Endometrium (tissue), 2 donors: Measurements from ENCODE around the gene MPND.
"Not testable (repeated sequence)": the region's sequence is repeated elsewhere in the genome, so short reads cannot be mapped to it uniquely, and the experiment has no call there.

Experiments used
- FAIRE-seq: peaks from 2 replicates; lab custom pipeline; 2012; peaks lifted over from hg19 to GRCh38; lab: Jason Lieb, UNC
- donor health status: control.
- donor health status: control.

Gene MPND

DNA sequence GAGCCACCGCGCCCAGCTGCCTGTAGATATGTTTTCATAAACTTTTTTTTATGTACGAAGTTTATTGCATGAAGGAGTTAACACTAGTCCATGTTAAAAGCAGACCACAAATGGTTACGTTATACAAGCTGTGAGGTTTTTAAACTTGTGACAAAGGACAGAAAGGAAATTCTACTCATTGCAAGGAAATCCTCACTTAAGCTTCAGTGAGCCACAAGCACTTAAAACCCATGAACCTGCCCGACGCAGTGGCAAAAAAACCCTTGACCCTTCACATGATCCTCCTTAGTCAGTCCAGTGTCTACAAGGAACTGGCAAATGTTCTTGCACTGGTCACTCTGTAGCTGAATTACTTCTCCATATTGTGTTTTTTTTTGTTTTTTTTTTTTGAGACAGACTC is 4.2 kb downstream of the MPND start:
- FAIRE-seq: no peak

DNA sequence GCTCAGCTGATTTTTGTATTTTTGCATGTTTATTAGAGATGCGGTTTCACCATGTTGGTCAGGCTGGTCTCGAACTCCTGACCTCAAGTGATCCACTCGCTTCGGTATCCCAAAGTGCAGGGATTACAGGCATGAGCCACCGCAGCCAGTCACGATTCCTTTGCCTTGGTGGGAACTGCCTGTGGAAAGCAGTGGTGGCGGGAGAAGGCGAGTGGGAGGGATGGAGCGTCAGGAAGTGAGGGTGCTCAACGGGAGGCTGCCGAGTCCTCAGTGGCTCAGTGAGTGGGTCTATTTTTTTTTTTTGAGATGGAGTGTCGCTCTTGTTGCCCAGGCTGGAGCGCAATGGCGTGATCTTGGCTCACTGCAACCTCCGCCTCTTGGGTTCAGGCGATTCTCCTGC is 5.9 kb downstream of the MPND start:
- not testable (repeated sequence) for FAIRE-seq

DNA sequence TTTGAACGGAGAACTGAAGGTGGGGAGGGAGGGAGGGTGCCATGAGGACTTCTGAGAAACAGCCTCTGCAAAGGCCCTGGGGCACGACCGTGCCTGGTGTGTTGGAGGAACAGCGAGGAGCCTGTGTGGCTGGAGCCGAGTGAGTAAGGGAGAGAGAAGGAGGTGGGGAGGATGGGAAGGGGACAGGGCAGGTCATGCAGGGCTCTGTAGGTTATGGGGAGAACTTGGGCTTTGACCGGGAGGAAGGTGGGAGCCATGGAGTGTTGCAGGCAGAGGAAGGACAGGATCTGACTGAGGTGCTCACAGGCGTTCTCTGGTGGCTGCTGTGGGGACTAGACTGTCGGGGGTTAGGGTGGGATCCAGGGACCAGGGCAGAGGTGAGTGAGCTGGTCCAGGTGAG is 6.7 kb downstream of the MPND start:
- no peak for FAIRE-seq

DNA sequence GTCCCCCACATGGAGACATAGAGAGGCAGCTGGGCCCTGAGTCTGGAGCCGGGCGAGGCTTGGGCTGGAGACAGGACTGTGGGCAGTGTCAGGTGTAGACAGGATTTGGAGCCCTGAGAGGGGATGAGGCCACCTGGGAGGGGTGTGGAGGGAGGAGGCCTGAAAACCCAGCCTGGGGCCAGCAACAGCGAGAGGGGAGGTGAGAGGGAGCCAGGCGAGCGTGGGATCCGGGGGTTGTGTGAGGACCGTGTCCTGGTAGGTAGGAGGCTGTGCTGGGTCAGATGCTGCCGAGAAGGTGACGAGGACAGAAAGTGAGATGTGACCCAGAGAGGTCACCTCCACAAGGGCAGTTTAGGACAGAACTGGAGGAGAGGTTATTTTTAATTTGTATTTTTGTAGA is 7.4 kb downstream of the MPND start:
- FAIRE-seq: no peak

DNA sequence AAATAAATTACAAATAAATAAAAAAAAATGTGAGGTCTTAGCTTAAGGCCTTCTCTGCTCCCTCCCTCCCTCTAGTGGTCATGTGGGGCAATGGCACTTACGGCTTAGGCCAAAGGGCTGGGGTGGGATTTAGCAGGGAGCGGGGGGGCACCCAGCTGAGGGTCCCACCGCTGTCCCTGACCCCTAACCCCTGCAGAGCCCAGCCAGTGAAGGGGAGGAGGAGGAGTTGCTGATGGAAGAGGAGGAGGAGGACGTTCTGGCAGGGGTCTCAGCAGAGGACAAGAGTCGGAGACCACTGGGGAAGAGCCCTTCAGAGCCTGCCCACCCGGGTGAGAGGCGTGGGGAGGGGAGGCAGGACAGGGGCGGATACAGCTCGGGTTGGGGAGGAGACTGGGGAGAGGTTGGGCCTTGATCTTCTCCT is 9.3 kb downstream of the MPND start:
- no peak for FAIRE-seq

DNA sequence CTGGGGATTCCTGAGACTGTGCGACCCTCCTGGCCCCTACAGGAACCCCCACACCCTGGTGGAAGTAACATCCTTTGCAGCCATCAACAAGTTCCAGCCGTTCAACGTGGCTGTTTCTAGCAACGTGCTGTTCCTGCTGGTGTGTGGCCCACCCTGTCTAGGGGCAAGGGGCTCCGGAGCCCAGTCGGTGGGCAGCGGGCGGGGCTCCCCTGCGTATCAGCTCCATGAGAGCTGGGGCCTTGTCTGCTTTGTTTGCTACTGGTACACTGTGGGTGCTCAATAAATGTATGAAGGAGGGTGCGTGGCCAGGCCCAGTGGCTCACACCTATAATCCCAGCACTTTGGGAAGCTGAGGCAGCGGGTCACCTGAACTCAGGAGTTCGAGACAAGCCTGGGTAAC is 10.9 kb downstream of the MPND start:
- no peak for FAIRE-seq

DNA sequence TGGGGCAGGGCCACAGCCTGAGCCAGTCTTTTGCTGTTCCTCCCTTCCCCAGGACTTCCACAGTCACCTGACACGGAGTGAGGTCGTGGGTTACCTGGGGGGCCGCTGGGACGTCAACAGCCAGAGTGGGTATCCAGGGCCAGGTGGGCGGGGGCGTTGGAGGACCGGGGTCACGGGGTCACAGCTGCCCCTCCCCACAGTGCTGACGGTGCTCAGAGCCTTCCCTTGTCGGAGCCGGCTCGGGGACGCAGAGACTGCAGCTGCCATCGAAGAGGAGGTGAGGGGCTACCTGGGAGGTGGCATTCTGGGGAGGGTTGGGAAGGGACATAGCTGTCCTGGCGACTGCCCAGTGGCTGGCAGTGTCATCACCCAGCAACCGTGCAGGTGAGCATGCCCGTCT is 11.5 kb downstream of the MPND start:
- FAIRE-seq: no peak

DNA sequence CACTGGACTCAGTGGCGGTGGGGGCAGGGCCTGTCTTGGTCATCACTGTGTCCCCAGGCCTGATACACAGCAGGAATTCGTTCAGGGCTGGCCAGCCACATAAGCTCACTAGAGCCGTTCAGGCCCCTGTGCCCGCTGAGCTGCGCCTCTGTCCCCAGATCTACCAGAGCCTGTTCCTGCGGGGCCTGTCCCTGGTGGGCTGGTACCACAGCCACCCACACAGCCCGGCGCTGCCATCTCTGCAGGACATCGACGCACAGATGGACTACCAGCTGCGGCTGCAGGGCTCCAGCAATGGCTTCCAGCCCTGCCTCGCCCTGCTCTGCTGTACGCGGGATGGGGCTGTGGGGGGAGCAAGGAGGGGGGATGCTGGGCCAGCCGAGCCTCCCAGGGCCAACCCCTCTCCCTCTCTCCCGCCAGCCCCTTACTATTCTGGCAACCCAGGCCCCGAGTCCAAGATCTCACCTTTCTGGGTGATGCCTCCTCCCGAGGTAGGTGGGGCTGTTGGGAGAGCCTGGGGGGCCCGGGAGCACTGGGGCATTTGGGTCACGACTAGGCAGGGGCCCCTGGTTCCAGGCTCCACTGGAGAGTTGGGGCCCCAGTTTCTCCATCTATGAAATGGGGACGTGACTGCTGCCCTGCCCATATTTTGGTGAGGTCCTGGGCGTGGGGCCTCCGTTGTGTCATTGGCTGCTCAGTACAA is 13.9 kb downstream of the MPND start:
- no peak for FAIRE-seq

DNA sequence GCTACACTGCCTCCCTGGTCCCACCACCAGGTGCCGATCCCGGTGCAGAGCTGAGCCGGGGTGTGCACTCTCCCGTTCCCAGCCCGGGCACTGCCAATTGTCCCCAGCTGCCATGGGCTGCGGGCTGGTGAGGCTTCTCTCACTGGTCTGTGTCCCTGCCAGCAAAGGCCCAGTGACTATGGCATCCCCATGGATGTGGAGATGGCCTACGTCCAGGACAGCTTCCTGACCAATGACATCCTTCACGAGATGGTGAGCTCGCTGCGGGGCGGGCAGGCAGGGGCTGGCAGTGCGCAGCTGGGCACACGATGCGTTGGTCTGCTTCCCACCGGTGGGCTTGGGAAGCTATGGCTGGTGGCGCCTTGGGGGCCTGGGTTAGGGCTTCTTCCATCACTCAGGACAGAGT is 14.6 kb downstream of the MPND start:
- FAIRE-seq: no peak

DNA sequence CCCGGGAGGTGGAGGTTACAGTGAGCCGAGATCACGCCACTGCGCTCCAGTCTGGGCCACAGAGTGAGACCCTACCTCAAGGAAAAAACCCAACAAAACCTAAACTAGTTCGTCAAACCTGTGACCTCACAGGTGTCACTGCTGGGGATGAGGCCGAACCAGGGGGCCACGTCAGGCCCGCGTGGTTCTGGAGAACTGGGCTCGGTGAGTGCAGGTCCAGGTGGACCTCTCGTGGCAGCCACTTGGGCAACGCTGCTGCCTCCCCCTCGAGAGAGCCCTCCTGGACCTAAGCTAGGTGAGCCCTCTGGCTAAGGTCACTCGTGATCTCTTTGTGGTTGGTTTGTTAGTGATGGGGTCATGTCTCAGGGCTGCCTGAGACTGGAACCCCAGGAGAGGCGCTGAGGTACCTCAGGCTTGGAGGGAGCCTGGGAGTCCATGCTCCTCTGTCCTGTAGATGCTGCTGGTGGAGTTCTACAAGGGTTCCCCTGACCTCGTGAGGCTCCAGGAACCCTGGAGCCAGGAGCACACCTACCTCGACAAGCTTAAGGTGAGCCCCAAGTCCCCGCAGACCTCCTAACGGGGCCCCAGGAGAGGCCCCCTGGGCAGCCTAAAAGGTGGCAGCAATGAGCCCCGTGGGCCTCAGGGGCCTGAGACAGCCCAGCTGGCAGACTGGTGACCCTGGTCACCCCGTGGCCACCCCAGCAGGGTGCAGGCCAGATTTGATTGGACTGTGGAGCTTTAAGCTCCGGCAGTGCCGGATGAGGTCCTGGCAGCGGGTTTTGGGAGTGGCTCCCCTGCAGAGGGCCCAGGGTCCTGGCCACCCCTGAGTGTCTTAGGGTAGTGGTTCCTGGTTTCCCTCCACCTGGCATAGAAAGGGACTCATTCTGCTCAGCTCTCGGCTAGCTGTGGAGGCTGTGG is 15.6 kb downstream of the MPND start:
- no peak for FAIRE-seq

DNA sequence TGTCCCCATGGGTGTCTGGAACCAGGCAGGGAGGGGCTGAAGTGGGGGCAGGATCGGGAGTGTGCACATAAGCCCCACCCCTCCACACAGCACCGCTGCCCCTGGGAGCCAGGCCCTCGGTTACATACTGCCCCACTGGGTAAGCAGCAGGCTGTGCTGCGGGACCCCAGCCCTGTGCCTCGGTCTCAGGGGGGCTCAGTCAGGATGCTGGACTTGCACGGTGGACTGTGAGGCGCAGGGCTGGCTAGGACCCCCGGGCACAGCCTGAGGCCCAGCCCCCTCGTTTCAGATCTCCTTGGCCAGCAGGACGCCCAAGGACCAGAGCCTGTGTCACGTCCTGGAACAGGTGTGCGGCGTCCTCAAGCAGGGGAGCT is 16.3 kb downstream of the MPND start:
- no peak for FAIRE-seq

DNA sequence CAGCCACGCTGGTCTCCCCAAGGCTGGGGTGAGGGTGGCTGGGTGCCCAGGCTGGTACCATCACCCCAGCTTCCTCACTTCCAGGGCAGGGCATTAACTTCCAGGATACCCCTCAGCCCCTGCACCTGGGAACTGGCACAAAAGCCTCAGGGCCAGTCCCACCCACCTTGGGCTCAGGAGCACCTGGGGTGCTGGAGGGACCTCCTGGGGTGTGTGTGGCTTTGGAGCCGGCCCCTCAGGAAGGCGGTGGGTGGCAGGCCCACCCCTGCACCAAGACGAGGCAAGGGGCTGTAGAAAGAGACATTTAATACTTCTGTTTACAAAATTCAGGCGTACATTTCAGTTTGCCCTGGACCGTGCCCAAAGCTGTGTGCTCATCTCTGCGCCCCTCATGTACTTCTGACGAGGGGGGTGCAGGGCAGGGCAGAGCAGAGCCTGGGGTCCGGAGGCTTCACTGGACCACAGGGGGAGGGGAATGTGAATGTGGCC is 16.8 kb downstream of the MPND start:
- FAIRE-seq: no peak

DNA sequence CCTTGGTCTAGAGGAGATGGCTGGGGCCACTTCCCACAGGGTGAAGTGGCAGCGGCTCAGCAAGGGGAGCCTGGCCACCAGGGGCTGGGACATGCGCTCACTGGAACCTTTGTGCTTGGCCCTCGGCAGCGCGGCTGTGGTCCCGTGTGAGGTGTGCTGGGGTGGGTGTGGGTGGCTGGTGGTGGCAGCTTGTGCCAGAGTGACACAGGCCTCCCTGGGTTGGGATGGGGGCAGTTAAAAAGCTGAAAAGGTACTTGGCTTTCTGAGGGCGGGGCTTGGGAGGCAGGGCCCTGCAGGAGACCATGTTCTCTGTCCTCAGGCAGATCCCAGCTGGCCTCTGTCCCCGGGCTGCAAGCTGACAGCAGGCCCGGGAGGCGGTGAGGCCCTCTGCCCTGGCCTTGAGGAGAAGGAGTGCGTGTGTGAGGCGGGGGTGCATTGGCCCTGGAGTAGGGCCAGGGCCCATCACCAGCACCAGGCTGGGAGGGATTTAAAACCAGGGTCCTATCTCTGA is 17.3 kb downstream of the MPND start:
- FAIRE-seq: no peak

DNA sequence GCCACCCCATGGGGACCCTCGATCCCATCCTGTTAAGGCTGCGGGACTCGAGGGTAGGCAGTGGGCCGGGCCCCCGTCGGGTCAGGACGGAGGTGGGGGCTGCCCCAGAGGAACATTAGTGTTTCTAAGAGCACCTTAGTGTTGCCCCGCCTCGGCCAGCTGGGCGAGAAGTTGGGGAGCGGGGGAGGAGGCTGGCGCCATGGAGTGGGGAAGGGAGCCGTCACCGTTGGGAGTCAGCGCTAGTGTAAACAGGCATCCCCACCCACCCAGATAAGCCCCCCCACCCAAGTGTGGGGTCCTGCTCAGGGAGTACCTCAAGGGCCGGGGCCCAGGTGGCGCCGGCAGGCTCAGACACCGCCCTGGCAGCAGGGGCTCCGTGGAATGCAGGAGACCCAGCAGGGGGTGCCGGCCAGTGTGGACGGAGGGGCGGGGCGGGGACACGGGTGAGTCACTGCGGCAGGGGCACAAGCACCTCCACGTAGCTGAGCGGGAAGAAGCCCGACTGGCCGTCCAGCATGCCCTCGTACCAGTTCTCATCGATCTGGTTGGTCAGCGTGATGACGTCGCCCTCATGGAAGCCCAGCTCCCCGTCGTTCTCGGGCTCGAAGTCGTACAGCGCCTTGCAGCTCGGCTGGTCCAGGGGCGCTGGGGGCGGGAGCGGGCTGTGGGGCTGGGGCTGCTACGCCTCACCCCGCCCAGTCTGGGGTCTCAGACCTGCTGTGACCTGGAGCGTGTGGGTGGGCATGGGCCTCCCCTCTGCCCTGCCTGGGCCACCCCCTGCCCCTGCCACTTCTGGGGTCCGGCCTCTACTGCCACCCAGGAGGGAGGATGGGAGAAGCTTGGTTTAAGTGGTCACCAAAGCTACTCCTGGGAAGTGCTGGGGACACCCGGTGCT is 18.0 kb downstream of the MPND start:
- no peak for FAIRE-seq

DNA sequence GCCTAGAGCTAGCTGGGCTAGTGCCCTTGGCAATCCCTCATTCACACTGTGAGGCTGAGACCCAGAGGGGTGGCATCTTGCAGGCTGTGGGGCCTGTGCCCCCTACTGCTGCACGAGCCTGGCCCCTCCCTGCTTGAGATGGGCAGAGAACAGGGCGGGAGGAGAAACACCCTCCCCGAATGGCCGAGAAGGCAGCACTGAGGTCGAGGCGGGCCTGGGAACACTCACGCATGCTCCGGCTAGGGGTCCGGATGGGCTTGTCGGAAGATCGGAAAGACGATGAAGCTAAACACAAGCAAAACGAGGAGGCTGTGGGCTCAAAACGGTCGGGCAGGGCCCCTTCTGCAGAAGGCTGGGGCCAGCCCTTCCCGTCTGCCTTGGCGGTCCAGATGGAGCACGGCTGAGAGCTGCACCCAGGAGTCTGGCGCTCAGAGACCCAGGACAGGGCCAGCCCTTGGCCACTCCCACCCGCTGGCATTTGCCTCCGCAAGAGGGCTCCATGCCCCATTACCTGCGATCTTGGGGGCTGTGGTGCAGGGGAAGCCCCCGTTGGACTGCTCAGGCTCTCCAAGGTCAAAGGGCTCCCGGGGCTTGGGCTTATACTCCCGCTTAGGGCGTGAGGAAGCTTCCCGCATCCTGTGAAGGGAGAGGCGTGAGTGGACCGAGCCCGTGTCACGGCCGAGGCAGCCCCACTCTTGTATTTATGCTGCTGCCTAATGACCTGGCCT is 18.9 kb downstream of the MPND start:
- FAIRE-seq: no peak

DNA sequence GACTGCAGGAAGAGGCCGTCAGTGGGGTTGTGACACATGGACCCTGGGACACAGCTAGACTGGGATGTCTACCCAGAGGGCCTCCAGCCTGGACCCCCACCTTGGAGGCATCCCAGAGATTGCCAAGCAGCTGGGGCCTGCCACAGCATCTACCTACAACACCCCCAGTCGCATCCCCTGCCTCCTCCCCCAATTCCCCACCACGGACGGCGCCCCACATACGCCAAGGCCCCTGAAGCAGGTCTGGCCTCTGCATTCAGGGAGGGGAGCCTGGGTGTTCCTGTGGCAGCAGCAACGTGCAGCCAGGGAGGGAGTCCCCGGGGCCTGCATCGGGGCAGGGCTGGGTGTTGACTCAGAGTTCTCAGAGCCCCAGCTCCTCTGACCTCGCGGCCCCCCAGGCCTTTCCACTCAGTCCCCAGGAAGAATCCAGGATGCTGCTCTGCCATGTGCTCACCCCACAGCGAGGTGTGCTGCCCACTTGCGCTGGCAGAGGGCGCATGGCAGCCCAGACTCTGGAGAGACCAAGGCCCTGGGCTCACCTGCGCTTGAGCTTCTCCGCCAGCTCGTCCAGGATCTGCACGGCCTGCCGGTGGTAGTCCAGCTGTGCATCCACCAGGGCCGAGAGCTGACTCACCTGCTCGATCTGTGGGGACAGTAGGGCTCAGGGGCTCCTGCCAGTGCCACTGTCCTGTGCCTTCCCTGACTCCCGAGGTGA is 19.6 kb downstream of the MPND start:
- FAIRE-seq: no peak

DNA sequence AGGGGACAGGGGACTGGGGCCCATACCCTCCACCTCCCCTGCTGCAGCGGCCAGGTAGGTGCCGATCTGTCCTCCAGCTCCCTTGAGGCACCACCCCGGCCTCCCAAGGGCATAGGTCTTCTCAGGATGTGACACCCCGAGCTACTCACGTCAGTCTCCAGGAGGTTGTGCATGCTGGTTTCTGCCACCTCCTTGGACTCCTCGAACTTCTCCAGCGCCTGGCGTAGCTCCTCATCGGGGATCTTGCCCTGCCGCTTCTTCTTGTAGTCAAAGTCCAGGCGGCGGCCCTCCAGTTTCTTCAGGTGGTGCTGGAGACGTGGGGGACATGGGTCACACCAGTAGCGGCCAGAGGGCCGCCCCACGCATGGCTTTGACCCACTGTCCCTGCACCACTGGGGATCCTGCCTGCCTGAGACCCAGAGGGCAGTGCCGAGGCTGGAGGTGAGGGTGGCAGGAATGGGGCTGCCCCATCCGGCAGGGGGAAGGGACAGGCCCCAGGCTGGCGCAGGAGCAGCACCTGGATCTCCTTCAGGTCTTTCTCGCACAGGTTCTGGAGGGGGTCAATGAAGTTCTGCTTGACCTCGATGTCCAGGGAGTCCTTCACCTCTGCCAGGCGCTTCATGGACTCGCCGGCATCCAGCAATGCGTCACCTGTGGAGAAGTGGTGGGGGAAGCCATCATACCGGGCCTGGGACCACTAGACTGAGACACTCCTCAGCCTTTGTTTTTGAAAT is 20.4 kb downstream of the MPND start:
- FAIRE-seq: no peak

DNA sequence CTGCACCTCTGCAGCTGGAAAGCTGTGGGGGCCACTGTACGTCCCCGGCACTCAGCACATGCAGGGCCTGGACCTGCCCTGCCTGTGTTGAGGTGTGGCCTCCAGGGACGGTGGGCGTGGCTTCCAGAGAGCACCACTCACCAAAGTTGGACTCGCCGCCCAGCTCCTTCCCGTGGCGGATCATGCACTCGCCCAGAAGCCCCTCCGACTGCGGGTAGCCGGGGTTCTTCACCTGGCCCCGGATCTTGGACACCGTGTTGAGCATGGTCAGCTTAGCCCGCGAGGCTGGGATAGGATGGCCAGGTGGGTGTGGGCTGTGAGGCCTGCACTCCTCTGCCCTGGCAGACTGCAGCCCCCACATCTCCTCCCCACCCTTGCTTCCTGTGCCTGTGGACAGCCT is 22.0 kb downstream of the MPND start:
- no peak for FAIRE-seq

DNA sequence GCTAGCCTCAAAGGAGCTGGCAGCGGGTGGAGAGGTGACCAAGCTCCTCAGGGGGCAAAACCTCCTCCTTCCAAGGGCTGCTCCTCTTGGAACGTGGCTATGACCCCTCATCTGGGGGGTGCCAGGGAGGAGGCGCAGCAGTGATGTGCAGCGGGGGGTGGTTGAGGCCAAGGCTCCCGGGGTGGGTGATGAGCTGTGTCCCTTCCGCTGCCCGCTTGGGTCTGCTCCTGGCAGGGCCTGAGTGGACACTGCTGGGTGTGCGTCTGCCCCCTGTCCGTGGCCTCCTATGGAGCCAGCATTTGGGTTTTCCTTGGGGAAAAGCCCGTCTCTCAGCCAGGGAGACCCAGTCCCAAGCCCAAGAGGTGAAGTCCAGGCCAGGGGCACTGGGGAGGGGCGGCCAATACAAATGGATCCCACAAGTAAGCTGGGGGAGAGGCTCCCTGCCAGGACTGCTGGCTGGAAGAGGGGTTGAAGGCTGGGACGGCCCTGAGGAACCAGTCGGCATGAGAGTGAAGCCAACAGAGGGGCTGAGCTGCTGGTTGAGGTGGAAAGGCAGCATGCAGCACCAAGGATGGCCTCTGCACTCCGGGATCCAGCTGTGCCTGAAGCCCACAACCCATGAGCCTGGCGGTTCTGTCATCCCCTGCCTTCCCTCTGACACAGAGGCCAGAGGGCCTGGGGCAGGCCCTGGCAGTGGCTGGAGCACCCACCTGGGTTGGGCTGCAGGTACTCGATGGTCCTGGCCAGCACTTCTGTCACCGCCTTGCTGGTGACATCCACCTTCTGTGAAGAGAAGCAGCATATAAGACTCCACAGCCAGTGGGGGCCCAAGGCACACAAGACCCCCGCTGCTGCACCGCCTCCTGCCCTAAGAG is 22.7 kb downstream of the MPND start:
- FAIRE-seq: no peak
